22Rv1 (cell line): ENCODE data around the gene NF1.

Experiments
- ZFX ChIP-seq: fragments of 450-650 bp; IDR thresholded peaks from 2 replicates; pipeline ENCODE4 v1.6.1; 2017; ENCODE audit warnings: antibody characterized with exemption, borderline replicate concordance
- TF ChIP-seq, protein P1 (sequence below): fragments of 450-650 bp; IDR thresholded peaks from 2 replicates; pipeline ENCODE4 v1.5.1; 2017; ENCODE audit warnings: mild to moderate bottlenecking

DNA sequence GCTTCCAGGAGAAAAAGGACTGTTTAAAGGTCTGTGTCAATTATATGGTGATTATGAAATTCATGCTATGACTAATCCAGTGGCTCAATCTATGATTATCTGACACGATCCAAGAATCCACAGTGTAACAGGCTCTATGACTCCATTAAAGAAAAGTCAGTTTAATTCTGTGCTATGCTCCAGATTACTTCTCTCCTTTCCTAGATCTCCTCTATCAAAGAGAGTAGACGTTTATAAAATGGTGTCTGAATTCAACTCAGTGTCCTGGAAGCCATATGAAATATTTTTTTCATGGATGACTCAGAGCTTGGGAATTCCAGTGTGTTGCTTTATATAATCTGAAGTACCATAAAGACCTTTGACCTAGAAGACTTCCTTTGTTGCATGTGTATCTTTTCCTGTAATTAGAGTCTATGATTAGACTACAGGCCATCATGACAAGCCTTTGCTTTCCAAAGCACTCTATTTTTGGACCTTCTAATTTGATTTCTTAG, 27.0 kb upstream of the NF1 start:
- TF ChIP-seq, protein P1, sequence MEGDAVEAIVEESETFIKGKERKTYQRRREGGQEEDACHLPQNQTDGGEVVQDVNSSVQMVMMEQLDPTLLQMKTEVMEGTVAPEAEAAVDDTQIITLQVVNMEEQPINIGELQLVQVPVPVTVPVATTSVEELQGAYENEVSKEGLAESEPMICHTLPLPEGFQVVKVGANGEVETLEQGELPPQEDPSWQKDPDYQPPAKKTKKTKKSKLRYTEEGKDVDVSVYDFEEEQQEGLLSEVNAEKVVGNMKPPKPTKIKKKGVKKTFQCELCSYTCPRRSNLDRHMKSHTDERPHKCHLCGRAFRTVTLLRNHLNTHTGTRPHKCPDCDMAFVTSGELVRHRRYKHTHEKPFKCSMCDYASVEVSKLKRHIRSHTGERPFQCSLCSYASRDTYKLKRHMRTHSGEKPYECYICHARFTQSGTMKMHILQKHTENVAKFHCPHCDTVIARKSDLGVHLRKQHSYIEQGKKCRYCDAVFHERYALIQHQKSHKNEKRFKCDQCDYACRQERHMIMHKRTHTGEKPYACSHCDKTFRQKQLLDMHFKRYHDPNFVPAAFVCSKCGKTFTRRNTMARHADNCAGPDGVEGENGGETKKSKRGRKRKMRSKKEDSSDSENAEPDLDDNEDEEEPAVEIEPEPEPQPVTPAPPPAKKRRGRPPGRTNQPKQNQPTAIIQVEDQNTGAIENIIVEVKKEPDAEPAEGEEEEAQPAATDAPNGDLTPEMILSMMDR, result no peak
- no peak for TF ChIP-seq ZFX
